HUES48 (cell line): ENCODE measurements around the gene ELF5.

Experiments
- H3K27ac ChIP-seq: one replicate; pipeline ENCODE4 v1.7.0; 2013; ENCODE audit warnings: low read depth, low read length, inconsistent platforms
- H3K27me3 ChIP-seq: 2 replicates; pipeline ENCODE4 v1.6.1; 2013; ENCODE audit warnings: mild to moderate bottlenecking, low read length; ENCODE audit not compliant: control insufficient read depth, insufficient read depth
- H3K36me3 ChIP-seq: 2 replicates; pipeline ENCODE4 v1.6.1; 2013; ENCODE audit warnings: low read length; ENCODE audit not compliant: control insufficient read depth, insufficient read depth
- H3K4me1 ChIP-seq: 2 replicates; pipeline ENCODE4 v1.6.1; 2013; ENCODE audit warnings: mild to moderate bottlenecking, low read length; ENCODE audit not compliant: control insufficient read depth, insufficient read depth
- H3K4me3 ChIP-seq: 2 replicates; pipeline ENCODE4 v1.5.1; 2013; ENCODE audit warnings: mild to moderate bottlenecking, low read depth, low read length
- H3K9ac ChIP-seq: 2 replicates; pipeline ENCODE4 v1.6.1; 2013; ENCODE audit warnings: mild to moderate bottlenecking, low read depth, low read length, moderate library complexity
- H3K9me3 ChIP-seq: 2 replicates; pipeline ENCODE4 v1.6.1; 2013; ENCODE audit warnings: low read length; ENCODE audit not compliant: control insufficient read depth, insufficient read depth

Gene ELF5

GRCh38 chr11:34451053-34451452, 62.5 kb downstream of the ELF5 start:
- no peaks in the 10 kb centered on the region for H3K27me3 ChIP-seq
- no peak overlapping the region for H3K27ac ChIP-seq
- no peak overlapping the region for H3K9ac ChIP-seq
- H3K36me3 ChIP-seq, result peaks cover 21% of the 10 kb centered on the region
- no peaks in the 10 kb centered on the region for H3K9me3 ChIP-seq
- H3K4me3 ChIP-seq, result no peak overlapping the region
- no peaks in the 10 kb centered on the region for H3K4me1 ChIP-seq

GRCh38 chr11:34449013-34449412, 64.6 kb downstream of the ELF5 start:
- Histone ChIP-seq H3K27ac (no peak overlapping the region), H3K36me3 (peaks cover 13% of the 10 kb centered on the region), H3K4me1 (no peaks in the 10 kb centered on the region), H3K9me3 (no peaks in the 10 kb centered on the region), H3K4me3 (no peak overlapping the region), H3K9ac (no peak overlapping the region), H3K27me3 (no peaks in the 10 kb centered on the region)

- no peak overlapping the region for H3K27ac ChIP-seq
- H3K4me3 ChIP-seq, result no peak overlapping the region
- H3K9ac ChIP-seq, result no peak overlapping the region
- peaks cover 8% of the 10 kb centered on the region for H3K36me3 ChIP-seq
- H3K27me3 ChIP-seq, result no peaks in the 10 kb centered on the region
- no peaks in the 10 kb centered on the region for H3K9me3 ChIP-seq
- H3K4me1 ChIP-seq, result no peaks in the 10 kb centered on the region
These were observed 65.2 kb downstream of the ELF5 start for GRCh38 chr11:34448223-34448994.

DNA sequence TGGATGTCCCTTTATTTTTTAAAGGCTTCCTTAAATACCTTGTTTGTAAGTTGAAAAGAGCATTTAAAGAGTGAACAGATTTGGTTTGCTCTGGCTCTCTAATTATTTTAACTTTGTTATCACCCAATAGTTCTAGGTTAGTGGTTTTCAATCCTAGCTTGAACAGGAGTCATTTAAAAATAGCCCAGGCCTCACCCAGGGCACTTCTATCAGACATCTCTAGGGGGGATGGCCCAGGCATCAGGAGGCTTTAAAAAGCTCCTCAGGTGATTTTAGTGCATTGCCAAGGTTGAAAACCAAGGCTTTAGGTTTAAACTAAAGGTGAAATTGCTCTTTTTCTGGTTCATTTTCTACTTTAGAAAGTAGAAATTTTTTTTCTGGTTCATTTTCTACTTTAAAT, 66.5 kb downstream of the ELF5 start:
- no peak overlapping the region for H3K9ac ChIP-seq

DNA sequence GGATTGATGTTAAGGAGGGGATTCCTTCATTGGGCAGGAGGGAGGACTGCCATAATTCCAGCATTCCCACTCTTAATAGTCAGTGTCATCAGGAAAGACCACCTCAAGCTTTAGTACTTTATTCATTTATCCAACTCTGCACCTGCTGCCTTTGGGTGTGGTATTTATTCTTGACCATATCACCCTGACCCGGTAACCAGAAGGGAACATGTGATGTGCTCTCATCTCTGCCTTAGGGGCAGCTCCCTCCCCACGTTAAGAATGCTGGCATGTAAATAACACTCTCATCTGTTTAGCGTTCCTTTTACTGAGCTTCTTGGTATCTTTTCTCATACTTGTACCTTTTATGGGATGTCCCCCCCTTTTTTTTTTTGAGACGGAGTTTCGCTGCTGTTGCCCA, 67.2 kb downstream of the ELF5 start:
- no peak overlapping the region for H3K9ac ChIP-seq
- H3K27me3 ChIP-seq, result no peaks in the 10 kb centered on the region
- no peak overlapping the region for H3K4me3 ChIP-seq
- no peaks in the 10 kb centered on the region for H3K4me1 ChIP-seq
- H3K36me3 ChIP-seq, result no peaks in the 10 kb centered on the region
- no peaks in the 10 kb centered on the region; the same call in none of the 2 replicates for H3K9me3 ChIP-seq
- H3K27ac ChIP-seq, result no peak overlapping the region

More for the DNA sequence above, 66.5 kb downstream of the ELF5 start:
- no peak overlapping the region for H3K27ac ChIP-seq
- H3K4me1 ChIP-seq, result no peaks in the 10 kb centered on the region
- peaks cover under 1% of the 10 kb centered on the region; the same call in 1 of the 2 replicates for H3K36me3 ChIP-seq
- H3K4me3 ChIP-seq, result no peak overlapping the region
- H3K9me3 ChIP-seq, result no peaks in the 10 kb centered on the region; the same call in 1 of the 2 replicates
- no peaks in the 10 kb centered on the region for H3K27me3 ChIP-seq

DNA sequence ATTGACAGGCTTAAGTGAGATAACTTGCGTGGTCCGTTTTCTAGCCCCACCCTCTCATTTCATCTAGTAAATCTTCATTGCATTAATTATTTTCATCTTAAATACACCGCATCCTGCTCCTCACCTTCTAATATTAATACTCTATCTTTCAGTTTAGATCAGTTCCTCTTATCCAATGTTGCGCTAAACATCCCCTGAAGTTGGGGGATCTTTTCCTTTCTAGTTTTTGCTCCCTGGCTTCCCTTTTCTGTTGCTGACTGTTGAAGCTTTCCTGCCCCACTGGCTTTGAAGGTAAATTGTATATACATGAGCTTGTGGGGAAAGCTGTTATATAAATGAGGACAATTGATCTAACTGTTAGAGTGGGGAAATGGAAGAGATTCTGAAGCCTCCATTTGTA, 67.6 kb downstream of the ELF5 start:
- H3K9ac ChIP-seq, result no peak overlapping the region
- no peaks in the 10 kb centered on the region for H3K27me3 ChIP-seq
- H3K4me1 ChIP-seq, result no peaks in the 10 kb centered on the region
- H3K9me3 ChIP-seq, result no peaks in the 10 kb centered on the region; the same call in none of the 2 replicates
- H3K27ac ChIP-seq, result no peak overlapping the region
- H3K4me3 ChIP-seq, result no peak overlapping the region
- no peaks in the 10 kb centered on the region for H3K36me3 ChIP-seq

DNA sequence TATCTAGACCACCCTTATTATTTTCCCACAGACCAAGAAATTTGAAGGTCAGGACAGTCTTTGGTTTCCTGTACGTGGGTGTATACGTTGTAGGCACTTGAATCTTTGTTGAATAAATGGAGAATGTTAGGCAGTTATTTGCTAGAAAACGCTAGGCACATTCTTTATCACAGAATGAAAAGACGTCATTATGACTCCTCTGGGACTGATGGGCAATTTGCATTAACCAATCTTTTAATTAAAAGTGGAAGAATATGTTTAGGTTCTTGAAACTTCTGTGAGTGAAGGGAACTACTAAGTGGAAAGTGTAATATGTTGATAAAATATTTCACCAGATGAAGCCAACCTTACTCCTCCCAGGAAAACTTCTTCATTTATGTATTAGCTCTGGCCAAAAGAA, 69.2 kb downstream of the ELF5 start:
- Histone ChIP-seq H3K36me3 (no peaks in the 10 kb centered on the region), H3K9ac (no peak overlapping the region), H3K4me3 (no peak overlapping the region), H3K9me3 (no peaks in the 10 kb centered on the region; the same call in none of the 2 replicates), H3K4me1 (no peaks in the 10 kb centered on the region), H3K27ac (no peak overlapping the region), H3K27me3 (no peaks in the 10 kb centered on the region)

DNA sequence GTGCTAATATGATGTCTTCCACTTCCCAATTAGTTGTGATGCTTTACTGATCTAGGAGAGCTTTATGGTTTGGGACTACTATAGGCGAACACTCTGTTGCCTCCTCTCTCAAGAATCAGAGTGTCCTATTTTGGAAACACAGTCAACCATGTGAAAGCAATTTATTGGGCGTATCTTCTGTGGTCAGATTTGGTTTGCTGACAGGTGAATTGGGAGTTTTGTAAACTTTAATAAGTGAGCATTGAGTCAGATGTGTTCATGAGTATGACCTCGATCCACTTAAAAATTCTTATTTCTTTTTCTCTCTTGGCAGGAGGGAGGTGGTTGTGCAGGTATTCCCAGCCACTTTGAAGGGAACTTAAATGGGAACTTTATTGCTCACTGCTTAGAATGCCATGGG, 70.5 kb downstream of the ELF5 start:
- Histone ChIP-seq H3K4me1 (no peaks in the 10 kb centered on the region), H3K9ac (no peak overlapping the region), H3K27ac (no peak overlapping the region), H3K36me3 (no peaks in the 10 kb centered on the region), H3K4me3 (no peak overlapping the region), H3K27me3 (no peaks in the 10 kb centered on the region), H3K9me3 (no peaks in the 10 kb centered on the region; the same call in none of the 2 replicates)

DNA sequence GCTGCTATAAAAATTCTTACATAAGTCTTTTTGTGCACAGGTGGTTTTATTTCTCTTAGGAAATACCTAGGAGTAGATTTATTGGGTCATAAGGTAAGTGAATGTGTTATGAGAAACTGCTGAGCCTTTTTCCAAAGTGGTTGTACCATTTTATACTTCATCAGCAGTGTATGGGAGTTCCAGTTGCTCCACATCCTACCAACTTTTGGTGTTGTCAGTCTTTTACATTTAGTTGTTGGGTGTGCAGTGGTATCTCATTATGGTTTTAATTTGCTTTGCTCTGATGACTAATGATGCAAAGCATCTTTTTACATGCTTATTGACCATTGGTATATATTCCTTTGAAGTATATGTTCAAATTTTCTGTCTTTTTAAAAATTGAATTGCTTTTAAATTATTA, 71.8 kb downstream of the ELF5 start:
- no peak overlapping the region for H3K9ac ChIP-seq
- no peaks in the 10 kb centered on the region for H3K4me1 ChIP-seq
- no peak overlapping the region for H3K4me3 ChIP-seq
- H3K9me3 ChIP-seq, result no peaks in the 10 kb centered on the region; the same call in none of the 2 replicates
- no peaks in the 10 kb centered on the region for H3K27me3 ChIP-seq
- H3K27ac ChIP-seq, result no peak overlapping the region
- no peaks in the 10 kb centered on the region for H3K36me3 ChIP-seq

DNA sequence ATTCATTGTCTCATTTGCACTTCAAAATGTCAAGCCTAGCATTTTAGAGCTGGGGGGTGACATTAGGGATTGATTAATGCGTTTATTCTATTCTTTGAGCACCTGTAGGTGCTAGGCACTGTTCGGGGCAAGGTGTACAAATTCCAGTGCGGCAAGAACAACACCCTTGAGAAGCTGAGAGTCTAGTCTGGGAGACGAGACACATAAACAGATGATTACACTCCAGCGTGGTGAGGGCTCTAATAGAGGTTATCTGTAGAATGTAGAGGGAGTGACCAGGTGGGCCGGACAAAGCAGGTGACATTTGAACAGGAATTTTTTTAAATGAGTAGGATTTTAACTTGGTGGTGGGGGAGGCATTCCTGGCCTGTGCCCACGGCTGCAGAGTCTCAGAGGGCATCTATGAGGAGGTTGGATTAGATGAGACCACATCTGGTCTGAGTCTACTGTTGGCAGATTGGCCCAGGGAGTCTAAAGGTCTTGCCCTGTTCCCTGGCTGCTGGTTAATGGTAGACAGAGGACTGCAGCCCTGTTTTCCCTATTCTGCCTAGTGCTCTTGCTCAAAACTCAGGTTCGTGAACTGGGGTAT, 73.9 kb downstream of the ELF5 start:
- H3K27me3 ChIP-seq, result no peaks in the 10 kb centered on the region
- peak overlapping the region; percentile 84 for H3K4me3 ChIP-seq
- H3K4me1 ChIP-seq, result no peaks in the 10 kb centered on the region
- H3K36me3 ChIP-seq, result no peaks in the 10 kb centered on the region
- H3K9ac ChIP-seq, result no peak overlapping the region
- no peak overlapping the region for H3K27ac ChIP-seq
- H3K9me3 ChIP-seq, result no peaks in the 10 kb centered on the region; the same call in none of the 2 replicates
